Activated CD4-positive, alpha-beta memory T cell treated with anti-CD3 and anti-CD28 coated beads, Interleukin-2, amount 10 ng/mL, durations not matched to agents 7 days and 5 days (primary cell): ENCODE results near the gene MAP3K1. TPM values are rescaled to one million over a fixed set of nuclear protein-coding genes. Genes with fewer than 3 reads are reported as not detected.
"Not testable (repeated sequence)": the region's sequence is repeated elsewhere in the genome, so short reads cannot be mapped to it uniquely, and the experiment has no call there.

Experiments used
- CTCF ChIA-PET: fragments of 350-600 bp; sonication (Branson Sonifier 250); formaldehyde crosslinking; loops from one replicate; lab custom pipeline; 2021; ENCODE audit warnings: antibody characterized with exemption, inconsistent platforms; lab: Charles Lee
- POLR2A ChIA-PET: fragments of 350-600 bp; sonication (Branson Sonifier 250); formaldehyde crosslinking; loops from one replicate; lab custom pipeline; 2021; ENCODE audit warnings: antibody characterized with exemption; lab: Charles Lee
- DNase-seq: peaks from one replicate; pipeline ENCODE4 v3.0.0-alpha.2; 2020
- H3K27ac Mint-ChIP-seq: one replicate; pipeline ENCODE4 v1.8.0; 2021; ENCODE audit warnings: mild to moderate bottlenecking, mixed read lengths
- H3K27me3 Mint-ChIP-seq: one replicate; pipeline ENCODE4 v1.8.0; 2021; ENCODE audit warnings: mixed read lengths
- H3K36me3 Mint-ChIP-seq: one replicate; pipeline ENCODE4 v1.8.0; 2021; ENCODE audit warnings: low read depth, mixed read lengths
- H3K4me1 Mint-ChIP-seq: one replicate; pipeline ENCODE4 v1.8.0; 2021; ENCODE audit warnings: mixed read lengths
- H3K4me3 Mint-ChIP-seq: one replicate; pipeline ENCODE4 v1.8.0; 2021; ENCODE audit warnings: mild to moderate bottlenecking, mixed read lengths
- H3K9me3 Mint-ChIP-seq: one replicate; pipeline ENCODE4 v1.8.0; 2021; ENCODE audit warnings: mixed read lengths
- total RNA-seq, 2 experiments: library from RNA; stranded (reverse); gene quantifications; one replicate each; pipeline ENCODE4 v1.2.3, GENCODE V29; 2021

MAP3K1 gene
- total RNA-seq, 2 experiments from 2014 or later, result 47.5 to 49.5 TPM

GRCh38 chr5:56818450-56819037, 3.2 kb downstream of the MAP3K1 start:
- Mint-ChIP-seq H3K27me3 (no peaks in the 10 kb centered on the region), H3K36me3 (peaks cover 44% of the 10 kb centered on the region), H3K4me1 (peaks cover 56% of the 10 kb centered on the region), H3K27ac (peak overlapping the region; percentile 45), H3K9me3 (no peaks in the 10 kb centered on the region), H3K4me3 (peak overlapping the region; percentile 72)
- CTCF ChIA-PET, result interaction anchor here (1.5 to 2.0 kb wide), 2 partner anchors 20 to 547 kb away, joined by 6 to 7 read pairs; no protein-coding TSS in a partner anchor
- DNase-seq, result no peak
- POLR2A ChIA-PET, result interaction anchor here (1.0 to 2.8 kb wide), 11 partner anchors 9 to 490 kb away, joined by 3 to 9 read pairs (median 4); no protein-coding TSS in a partner anchor

- Mint-ChIP-seq H3K4me3 (peak overlapping the region; percentile 72), H3K27ac (peak overlapping the region; percentile 45), H3K36me3 (peaks cover 45% of the 10 kb centered on the region), H3K4me1 (peaks cover 53% of the 10 kb centered on the region), H3K9me3 (no peaks in the 10 kb centered on the region), H3K27me3 (no peaks in the 10 kb centered on the region)
- POLR2A ChIA-PET, result interaction anchor here (1.0 to 2.8 kb wide), 11 partner anchors 8 to 491 kb away, joined by 3 to 9 read pairs (median 4); no protein-coding TSS in a partner anchor
- no peak for DNase-seq
- CTCF ChIA-PET, result interaction anchor here (0.6 to 1.6 kb wide), 3 partner anchors 9 to 590 kb away, joined by 3 to 6 read pairs (median 3); no protein-coding TSS in a partner anchor
Measured at GRCh38 chr5:56819060-56819881, 3.9 kb downstream of the MAP3K1 start.

DNA sequence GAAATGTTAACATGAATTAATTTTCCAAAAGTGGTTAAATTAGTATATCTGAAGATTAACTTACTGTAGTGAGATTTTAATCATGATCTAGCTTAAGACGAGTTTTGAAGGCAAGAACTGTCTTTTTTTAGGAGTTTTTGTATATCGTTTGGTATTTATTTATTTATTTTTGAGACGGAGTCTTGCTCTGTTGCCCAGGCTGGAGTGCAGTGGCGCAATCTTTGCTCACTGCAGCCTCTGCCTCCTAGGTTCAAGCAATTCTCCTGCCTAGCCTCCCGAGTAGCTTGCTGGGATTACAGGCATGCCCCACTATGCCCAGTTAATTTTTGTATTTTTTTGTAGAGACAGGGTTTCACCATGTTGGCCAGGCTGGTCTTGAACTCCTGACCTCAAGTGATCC, 6.5 kb downstream of the MAP3K1 start:
- H3K27ac Mint-ChIP-seq, H3K27me3 Mint-ChIP-seq, CTCF ChIA-PET, DNase-seq, H3K4me3 Mint-ChIP-seq, POLR2A ChIA-PET, H3K9me3 Mint-ChIP-seq: not testable (repeated sequence)
- H3K4me1 Mint-ChIP-seq, result peaks cover 75% of the 10 kb centered on the region
- H3K36me3 Mint-ChIP-seq, result peaks cover 56% of the 10 kb centered on the region

DNA sequence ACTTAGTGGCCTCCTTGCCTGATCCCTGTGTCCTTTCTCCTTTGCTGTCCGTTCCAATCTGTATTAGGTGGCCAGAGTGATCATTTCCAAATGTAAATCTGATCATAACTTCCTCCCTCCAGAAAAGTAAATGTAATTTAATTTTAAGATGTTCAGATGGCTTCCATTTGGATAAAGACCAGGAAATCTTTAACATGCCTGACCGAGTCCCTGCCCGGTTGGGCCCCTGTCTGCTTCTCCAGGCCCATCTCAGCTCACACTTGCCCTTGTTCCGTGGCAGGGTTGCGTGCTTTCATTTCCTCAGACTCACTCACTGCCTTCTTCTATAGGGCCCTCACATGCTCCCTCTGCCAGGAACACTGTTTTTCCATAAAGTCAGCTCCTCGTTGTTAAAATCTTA, 7.6 kb downstream of the MAP3K1 start:
- ChIA-PET CTCF (interaction anchor here (1.4 kb wide), 1 partner anchor 16 kb away, joined by 3 read pairs; no protein-coding TSS in a partner anchor), POLR2A (no interaction called here)
- Mint-ChIP-seq H3K4me1 (peaks cover 76% of the 10 kb centered on the region), H3K27me3 (no peaks in the 10 kb centered on the region), H3K9me3 (no peaks in the 10 kb centered on the region), H3K4me3 (no peak overlapping the region), H3K36me3 (peaks cover 48% of the 10 kb centered on the region), H3K27ac (no peak overlapping the region)
- no peak for DNase-seq

GRCh38 chr5:56824019-56824418, 8.7 kb downstream of the MAP3K1 start:
- Mint-ChIP-seq H3K27ac (no peak overlapping the region), H3K27me3 (no peaks in the 10 kb centered on the region)

GRCh38 chr5:56825222-56825824, 10.0 kb downstream of the MAP3K1 start:
- Mint-ChIP-seq H3K4me1 (peaks cover 82% of the 10 kb centered on the region), H3K36me3 (peaks cover 41% of the 10 kb centered on the region), H3K27me3 (no peaks in the 10 kb centered on the region), H3K4me3 (no peak overlapping the region), H3K9me3 (no peaks in the 10 kb centered on the region), H3K27ac (peak overlapping the region; percentile 29)
- no peak for DNase-seq
- ChIA-PET POLR2A (interaction anchor here (0.9 to 3.3 kb wide), 4 partner anchors 8 to 139 kb away, joined by 3 to 15 read pairs (median 10); partner anchors contain the start of gene MAP3K1), CTCF (interaction anchor here (1.6 to 2.4 kb wide), 2 partner anchors 13 to 554 kb away, joined by 5 to 9 read pairs; no protein-coding TSS in a partner anchor)

More at GRCh38 chr5:56824019-56824418, 8.7 kb downstream of the MAP3K1 start:
- peaks cover 47% of the 10 kb centered on the region for H3K36me3 Mint-ChIP-seq
- ChIA-PET POLR2A (no interaction called here), CTCF (interaction anchor here (1.4 kb wide), 1 partner anchor 14 kb away, joined by 3 read pairs; no protein-coding TSS in a partner anchor)
- DNase-seq, result no peak
- H3K4me3 Mint-ChIP-seq, result no peak overlapping the region
- no peaks in the 10 kb centered on the region for H3K9me3 Mint-ChIP-seq
- H3K4me1 Mint-ChIP-seq, result peaks cover 80% of the 10 kb centered on the region

- POLR2A ChIA-PET, result interaction anchor here (0.9 to 3.3 kb wide), 5 partner anchors 8 to 20 kb away, joined by 3 to 15 read pairs (median 6); partner anchors contain the start of gene MAP3K1
- Mint-ChIP-seq H3K27me3 (no peaks in the 10 kb centered on the region), H3K36me3 (peaks cover 32% of the 10 kb centered on the region), H3K27ac (peak overlapping the region; percentile 49), H3K4me3 (no peak overlapping the region), H3K9me3 (no peaks in the 10 kb centered on the region), H3K4me1 (peaks cover 86% of the 10 kb centered on the region)
- CTCF ChIA-PET, result interaction anchor here (0.5 to 3.1 kb wide), 11 partner anchors 8 to 666 kb away, joined by 3 to 18 read pairs (median 3); no protein-coding TSS in a partner anchor
- DNase-seq, result no peak
Measured at GRCh38 chr5:56827049-56827448, 11.7 kb downstream of the MAP3K1 start.

DNA sequence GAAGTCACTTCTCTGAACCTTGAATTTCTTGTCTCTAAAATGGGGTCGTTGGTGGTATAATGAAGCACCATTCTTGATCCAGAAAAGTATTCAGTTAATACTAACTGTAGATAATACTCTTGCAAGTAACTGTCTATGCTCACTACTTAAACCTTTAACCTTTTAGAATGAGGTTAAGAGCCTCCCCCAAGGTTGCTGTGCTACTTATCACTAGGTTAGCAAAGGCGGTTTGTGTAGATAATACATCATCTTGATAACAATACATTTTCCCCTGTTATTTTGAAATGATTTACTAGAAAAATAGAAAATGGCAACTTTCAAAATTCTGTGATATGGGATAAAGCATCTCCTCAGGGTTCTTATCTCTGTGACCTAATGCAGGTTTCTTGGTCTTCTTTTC, 12.6 kb downstream of the MAP3K1 start:
- no peaks in the 10 kb centered on the region for H3K27me3 Mint-ChIP-seq

DNA sequence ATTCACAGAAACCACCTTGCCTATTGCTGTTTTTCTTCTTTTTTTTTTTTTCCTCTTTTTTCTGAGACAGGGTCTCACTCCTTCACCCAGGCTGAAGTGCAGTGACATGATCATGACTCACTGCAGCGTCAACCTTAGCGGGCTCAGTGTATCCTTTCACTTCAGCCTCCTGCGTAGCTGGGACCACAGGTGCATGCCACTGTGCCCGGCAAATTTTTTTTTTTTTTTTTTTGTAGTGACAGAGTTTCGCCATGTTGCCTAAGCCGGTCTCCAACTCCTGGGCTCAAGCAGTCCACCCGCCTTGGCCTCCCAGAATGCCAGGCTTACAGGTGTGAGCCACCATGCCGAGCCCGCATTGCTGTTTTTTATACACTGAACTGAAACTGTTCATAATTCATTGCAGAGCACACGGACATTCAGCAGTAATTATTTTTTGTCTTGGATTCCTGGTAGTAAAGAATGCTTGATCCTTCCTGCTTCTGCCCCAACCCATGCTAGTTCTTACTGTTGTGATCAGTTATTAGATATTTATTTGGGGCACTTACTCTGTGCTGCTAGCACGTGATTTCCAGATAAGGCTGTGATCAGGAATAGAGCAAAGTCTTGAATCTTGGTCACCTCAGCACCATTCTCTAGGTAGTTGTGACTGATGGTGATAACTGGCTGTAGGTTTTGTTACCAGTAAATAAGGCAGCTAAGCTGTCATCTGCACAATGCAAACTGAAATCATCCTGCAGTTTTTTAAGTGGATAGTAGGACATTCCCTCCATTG, 14.0 kb downstream of the MAP3K1 start:
- H3K4me3 Mint-ChIP-seq, result peak overlapping the region; percentile 66
- CTCF ChIA-PET, result interaction anchor here (0.5 to 3.1 kb wide), 8 partner anchors 9 to 1037 kb away, joined by 3 to 18 read pairs (median 3); no protein-coding TSS in a partner anchor
- POLR2A ChIA-PET, result interaction anchor here (0.6 to 2.8 kb wide), 5 partner anchors 9 to 489 kb away, joined by 3 to 21 read pairs (median 3); partner anchors contain the start of gene MAP3K1
- DNase-seq, result peak; percentile 62
- H3K36me3 Mint-ChIP-seq, result peaks cover 19% of the 10 kb centered on the region
- peaks cover 84% of the 10 kb centered on the region for H3K4me1 Mint-ChIP-seq
- no peaks in the 10 kb centered on the region for H3K9me3 Mint-ChIP-seq
- H3K27ac Mint-ChIP-seq, result peak overlapping the region; percentile 68
- no peaks in the 10 kb centered on the region for H3K27me3 Mint-ChIP-seq

More for the DNA sequence above, 12.6 kb downstream of the MAP3K1 start:
- peaks cover 25% of the 10 kb centered on the region for H3K36me3 Mint-ChIP-seq
- no peaks in the 10 kb centered on the region for H3K9me3 Mint-ChIP-seq
- H3K4me1 Mint-ChIP-seq, result peaks cover 84% of the 10 kb centered on the region
- POLR2A ChIA-PET, result interaction anchor here (0.9 to 2.3 kb wide), 3 partner anchors 8 to 487 kb away, joined by 3 to 20 read pairs (median 3); no protein-coding TSS in a partner anchor
- no peak overlapping the region for H3K27ac Mint-ChIP-seq
- no peak for DNase-seq
- no peak overlapping the region for H3K4me3 Mint-ChIP-seq
- CTCF ChIA-PET, result interaction anchor here (0.7 to 3.1 kb wide), 8 partner anchors 8 to 557 kb away, joined by 3 to 18 read pairs (median 3); no protein-coding TSS in a partner anchor

DNA sequence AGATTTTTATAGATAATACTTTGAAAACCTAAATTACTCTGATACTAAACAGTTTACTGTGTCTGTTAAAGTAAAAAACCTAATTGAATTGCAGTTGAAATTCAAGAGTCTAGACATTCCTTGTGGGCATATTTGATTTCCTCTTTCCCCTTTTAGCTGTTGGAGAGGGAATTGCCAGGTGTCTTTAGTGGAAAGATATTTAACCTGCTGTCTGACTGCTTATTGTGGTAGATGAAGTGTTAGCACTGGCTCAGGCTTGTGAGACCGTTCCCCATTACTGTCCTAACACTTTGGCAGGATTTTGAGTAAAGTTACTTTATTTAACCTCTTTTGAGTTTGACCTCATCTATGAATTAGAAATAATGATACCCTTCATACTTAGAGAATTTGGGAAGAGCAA, 16.4 kb downstream of the MAP3K1 start:
- H3K27ac Mint-ChIP-seq, result no peak overlapping the region

DNA sequence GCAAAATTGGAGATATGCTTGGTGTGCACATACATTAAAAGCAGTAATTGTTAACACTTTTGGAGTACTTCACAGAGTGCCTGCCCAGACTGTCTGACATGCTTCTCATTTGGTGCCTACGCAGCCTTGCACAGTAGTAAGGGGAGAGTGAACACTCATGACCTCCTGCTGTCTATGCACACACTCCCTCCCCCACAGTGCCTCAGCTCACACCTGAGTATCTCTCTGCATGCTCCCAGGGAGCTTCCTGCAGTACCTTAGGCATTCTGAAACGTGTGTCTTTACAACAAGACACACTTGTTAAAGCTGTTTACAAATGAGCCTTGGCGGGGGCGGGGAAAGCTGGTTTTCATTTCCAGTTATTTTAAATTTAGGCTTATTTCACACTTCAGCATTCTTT, 18.0 kb downstream of the MAP3K1 start:
- Mint-ChIP-seq H3K9me3 (no peaks in the 10 kb centered on the region), H3K36me3 (peaks cover 2% of the 10 kb centered on the region), H3K4me3 (no peak overlapping the region), H3K4me1 (peaks cover 82% of the 10 kb centered on the region), H3K27ac (no peak overlapping the region), H3K27me3 (no peaks in the 10 kb centered on the region)
- no peak for DNase-seq
- CTCF ChIA-PET, result interaction anchor here (1.1 to 10.2 kb wide), 2 partner anchors 563 to 897 kb away, joined by 5 to 161 read pairs; no protein-coding TSS in a partner anchor
- POLR2A ChIA-PET, result interaction anchor here (1.0 kb wide), 1 partner anchor 134 kb away, joined by 3 read pairs; no protein-coding TSS in a partner anchor

More for the DNA sequence above, 16.4 kb downstream of the MAP3K1 start:
- no peak for DNase-seq
- Mint-ChIP-seq H3K36me3 (peaks cover 7% of the 10 kb centered on the region), H3K4me3 (no peak overlapping the region), H3K27me3 (no peaks in the 10 kb centered on the region), H3K4me1 (peaks cover 80% of the 10 kb centered on the region), H3K9me3 (no peaks in the 10 kb centered on the region)
- POLR2A ChIA-PET, result no interaction called here
- CTCF ChIA-PET, result no interaction called here
